Epithelial cell of proximal tubule (primary cell): ENCODE data around the gene CTDSPL. TPM values are rescaled to one million over a fixed set of nuclear protein-coding genes. Genes with fewer than 3 reads are reported as not detected.
A peak's percentile ranks its signal among the peaks of the same experiment; 100 is the strongest.

Experiments used
- DNase-seq: peaks from one replicate; pipeline ENCODE4 v3.0.0-alpha.2; 2011; ENCODE audit warnings: low read depth
- H3K4me3 ChIP-seq: 2 replicates; pipeline ENCODE4 v1.5.1; 2011; ENCODE audit warnings: low read depth, mild to moderate bottlenecking, low read length
- total RNA-seq: library from RNA; depleted of rRNA; stranded (reverse); fragments of >200 nt; gene quantifications from 2 replicates; pipeline ENCODE4 v1.2.3, GENCODE V29; 2015
- TF ChIP-seq, protein P1 (sequence below): conservative IDR thresholded peaks from 2 replicates; pipeline ENCODE4 v1.5.1; 2012; ENCODE audit warnings: low read depth, mild to moderate bottlenecking, low read length

CTDSPL gene
- total RNA-seq, 1 donor from 2014 or later: 25.5 TPM

GRCh38 chr3:37905346-37905745, 43.7 kb downstream of the CTDSPL start:
- H3K4me3 ChIP-seq: no peak overlapping the region
- TF ChIP-seq, protein P1, sequence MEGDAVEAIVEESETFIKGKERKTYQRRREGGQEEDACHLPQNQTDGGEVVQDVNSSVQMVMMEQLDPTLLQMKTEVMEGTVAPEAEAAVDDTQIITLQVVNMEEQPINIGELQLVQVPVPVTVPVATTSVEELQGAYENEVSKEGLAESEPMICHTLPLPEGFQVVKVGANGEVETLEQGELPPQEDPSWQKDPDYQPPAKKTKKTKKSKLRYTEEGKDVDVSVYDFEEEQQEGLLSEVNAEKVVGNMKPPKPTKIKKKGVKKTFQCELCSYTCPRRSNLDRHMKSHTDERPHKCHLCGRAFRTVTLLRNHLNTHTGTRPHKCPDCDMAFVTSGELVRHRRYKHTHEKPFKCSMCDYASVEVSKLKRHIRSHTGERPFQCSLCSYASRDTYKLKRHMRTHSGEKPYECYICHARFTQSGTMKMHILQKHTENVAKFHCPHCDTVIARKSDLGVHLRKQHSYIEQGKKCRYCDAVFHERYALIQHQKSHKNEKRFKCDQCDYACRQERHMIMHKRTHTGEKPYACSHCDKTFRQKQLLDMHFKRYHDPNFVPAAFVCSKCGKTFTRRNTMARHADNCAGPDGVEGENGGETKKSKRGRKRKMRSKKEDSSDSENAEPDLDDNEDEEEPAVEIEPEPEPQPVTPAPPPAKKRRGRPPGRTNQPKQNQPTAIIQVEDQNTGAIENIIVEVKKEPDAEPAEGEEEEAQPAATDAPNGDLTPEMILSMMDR: no peak
- peak; percentile 32 for DNase-seq

- TF ChIP-seq, protein P1: no peak
- no peak overlapping the region for H3K4me3 ChIP-seq
- DNase-seq: no peak
Measured at GRCh38 chr3:37905987-37906674, 44.5 kb downstream of the CTDSPL start.

DNA sequence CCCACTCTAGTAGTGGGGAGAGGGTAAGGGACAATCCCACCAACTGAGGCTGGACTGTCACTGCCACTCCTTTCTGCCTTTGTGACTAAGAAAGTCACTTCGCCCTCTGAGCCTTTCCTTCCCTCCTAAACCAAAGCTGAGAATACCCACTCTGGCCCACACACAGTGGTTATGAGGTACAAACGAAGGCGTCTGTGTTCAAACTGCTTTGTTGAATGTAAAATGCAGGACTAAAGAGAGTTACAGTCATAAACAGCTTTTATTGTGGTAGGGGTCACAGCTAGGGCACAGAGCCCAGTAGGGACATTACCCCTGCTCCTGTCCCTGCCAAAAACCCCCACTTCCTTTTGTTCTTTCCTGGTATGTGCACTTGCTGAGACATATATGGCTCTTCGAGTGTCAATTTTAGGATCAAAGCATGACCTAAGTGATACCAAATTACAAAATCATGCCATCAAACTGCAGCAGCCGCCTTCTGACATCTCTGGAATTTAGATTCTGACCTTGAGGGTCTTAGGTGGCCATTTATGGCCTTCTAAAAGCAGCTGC, 45.1 kb downstream of the CTDSPL start:
- TF ChIP-seq, protein P1: no peak
- no peak overlapping the region for H3K4me3 ChIP-seq
- no peak for DNase-seq

GRCh38 chr3:37907371-37907770, 45.7 kb downstream of the CTDSPL start:
- TF ChIP-seq, protein P1: no peak
- no peak for DNase-seq
- H3K4me3 ChIP-seq: no peak overlapping the region

- TF ChIP-seq, protein P1: no peak
- no peak overlapping the region for H3K4me3 ChIP-seq
- DNase-seq: no peak
Measured at GRCh38 chr3:37907906-37908305, 46.2 kb downstream of the CTDSPL start.

- TF ChIP-seq, protein P1: peak; percentile 31
- H3K4me3 ChIP-seq: no peak overlapping the region
- peak; percentile 72 for DNase-seq
Measured at GRCh38 chr3:37909067-37909911, 47.6 kb downstream of the CTDSPL start.
